Central memory CD4-positive, alpha-beta T cell (primary cell): ENCODE data around the gene UCMA.

Experiments used
- DNase-seq: peaks from one replicate; pipeline ENCODE4 v3.0.0; 2022

Gene UCMA

GRCh38 chr10:13184730-13185514 lies 49.3 kb downstream of the UCMA start:
- DNase-seq, result no peak

- DNase-seq, result no peak
Measured at GRCh38 chr10:13184276-13184675, 49.9 kb downstream of the UCMA start.

GRCh38 chr10:13183625-13184024 lies 50.5 kb downstream of the UCMA start:
- no peak for DNase-seq

GRCh38 chr10:13182424-13182823 lies 51.8 kb downstream of the UCMA start:
- no peak for DNase-seq

- DNase-seq, result no peak
Measured at GRCh38 chr10:13180788-13181187, 53.4 kb downstream of the UCMA start.

- no peak for DNase-seq
Measured at GRCh38 chr10:13173616-13174015, 60.6 kb downstream of the UCMA start.
